GM18873 (cell line): ENCODE data around the gene IL17RC.
A peak's percentile ranks its signal among the peaks of the same experiment; 100 is the strongest.
"Not testable (repeated sequence)": the region's sequence is repeated elsewhere in the genome, so short reads cannot be mapped to it uniquely, and the experiment has no call there.

Experiments
- ATAC-seq: cut with Tn5 transposase; IDR thresholded peaks from one replicate; pipeline ENCODE4 v1.9.1; 2021; ENCODE audit warnings: mild to moderate bottlenecking, moderate library complexity, moderate number of reproducible peaks; ENCODE audit not compliant: unreplicated experiment, low FRiP score

The IL17RC gene

GRCh38 chr3:9914011-9914410 lies 2.9 kb upstream of the IL17RC start:
- ATAC-seq: no peak

- ATAC-seq: no peak
These were observed 2.2 kb upstream of the IL17RC start for GRCh38 chr3:9914559-9915253.

- no peak for ATAC-seq
These were observed 1.4 kb upstream of the IL17RC start for GRCh38 chr3:9915254-9916141.

- ATAC-seq: no peak
These were observed 558 bp upstream of the IL17RC start for GRCh38 chr3:9916346-9916733.

- no peak for ATAC-seq
These were observed 922 bp downstream of the IL17RC start for GRCh38 chr3:9917820-9918219.

- no peak for ATAC-seq
These were observed 1.6 kb downstream of the IL17RC start for GRCh38 chr3:9918261-9919038.

GRCh38 chr3:9928158-9928557 lies 11.3 kb downstream of the IL17RC start:
- ATAC-seq: no peak

GRCh38 chr3:9930804-9931418 lies 14.0 kb downstream of the IL17RC start:
- ATAC-seq: no peak

GRCh38 chr3:9932535-9932842 lies 15.6 kb downstream of the IL17RC start:
- ATAC-seq: no peak

- peak; percentile 44 for ATAC-seq
These were observed 16.1 kb downstream of the IL17RC start for GRCh38 chr3:9932843-9933560.

- ATAC-seq: peak; percentile 86
These were observed 16.8 kb downstream of the IL17RC start, which contains the start of gene CRELD1 for GRCh38 chr3:9933561-9934234. Gene CRELD1, plus strand, starts transcription at chr3:9933834. Its CDS starts 605 bp downstream, at chr3:9934439.

- ATAC-seq: no peak
These were observed 17.3 kb downstream of the IL17RC start for GRCh38 chr3:9934235-9934621.

- ATAC-seq: no peak
These were observed 18.1 kb downstream of the IL17RC start for GRCh38 chr3:9934993-9935392.

GRCh38 chr3:9935966-9936510 lies 19.1 kb downstream of the IL17RC start:
- no peak for ATAC-seq

GRCh38 chr3:9937486-9938238 lies 20.8 kb downstream of the IL17RC start:
- no peak for ATAC-seq

- ATAC-seq: no peak
These were observed 22.1 kb downstream of the IL17RC start for GRCh38 chr3:9938966-9939365.

- ATAC-seq: not testable (repeated sequence)
These were observed 23.0 kb downstream of the IL17RC start for GRCh38 chr3:9939906-9940305.

- no peak for ATAC-seq
These were observed 23.8 kb downstream of the IL17RC start for GRCh38 chr3:9940746-9941145.
